ENCODE results near the gene NDUFV2. TPM values are rescaled to one million over a fixed set of nuclear protein-coding genes. Genes with fewer than 3 reads are reported as not detected.
"Not testable (repeated sequence)": the region's sequence is repeated elsewhere in the genome, so short reads cannot be mapped to it uniquely, and the experiment has no call there.

NDUFV2 gene
- total RNA-seq, 2 experiments from 2014 or later, result 200 to 206 TPM

- Mint-ChIP-seq H3K9me3 (ENCODE audit: insufficient read depth) (no peaks in the 10 kb centered on the region), H3K36me3 (ENCODE audit: low read depth) (peaks cover 37% of the 10 kb centered on the region), H3K4me1 (ENCODE audit: low read depth) (peaks cover 82% of the 10 kb centered on the region), H3K4me3 (peak overlapping the region; percentile 85), H3K27ac (peak overlapping the region; percentile 96), H3K27me3 (ENCODE audit: low read depth) (no peaks in the 10 kb centered on the region)
- DNase-seq (peak; percentile 22), ATAC-seq (no peak)
- ChIA-PET CTCF (interaction anchor here (1.1 to 1.5 kb wide), 6 partner anchors 8 to 46 kb away, joined by 3 to 6 read pairs (median 4); partner anchors contain the start of gene ANKRD12), POLR2A (interaction anchor here (0.9 to 8.9 kb wide), 9 partner anchors 8 to 47 kb away, joined by 3 to 131 read pairs (median 7); partner anchors contain the start of genes ANKRD12 and NDUFV2)
These were observed 11.9 kb upstream of the NDUFV2 start for GRCh38 chr18:9090578-9090977.

- no peaks in the 10 kb centered on the region for H3K9me3 Mint-ChIP-seq (ENCODE audit: insufficient read depth)
- peaks cover 87% of the 10 kb centered on the region for H3K4me1 Mint-ChIP-seq (ENCODE audit: low read depth)
- H3K27me3 Mint-ChIP-seq (ENCODE audit: low read depth), result no peaks in the 10 kb centered on the region
- H3K4me3 Mint-ChIP-seq, result peak overlapping the region; percentile 85
- ChIA-PET CTCF (interaction anchor here (1.5 kb wide), 1 partner anchor 8 kb away, joined by 6 read pairs; no protein-coding TSS in a partner anchor), POLR2A (interaction anchor here (0.6 to 8.9 kb wide), 9 partner anchors 9 to 52 kb away, joined by 3 to 131 read pairs (median 7); partner anchors contain the start of genes ANKRD12 and NDUFV2)
- peak overlapping the region; percentile 96 for H3K27ac Mint-ChIP-seq
- peaks cover 34% of the 10 kb centered on the region for H3K36me3 Mint-ChIP-seq (ENCODE audit: low read depth)
- ATAC-seq (peak; percentile 79), DNase-seq (peak; percentile 69)
These were observed 11.4 kb upstream of the NDUFV2 start for GRCh38 chr18:9091066-9091476.

GRCh38 chr18:9092665-9093064 is 9.8 kb upstream of the NDUFV2 start:
- Mint-ChIP-seq H3K9me3 (ENCODE audit: insufficient read depth) (no peaks in the 10 kb centered on the region), H3K27me3 (ENCODE audit: low read depth) (no peaks in the 10 kb centered on the region), H3K4me1 (ENCODE audit: low read depth) (peaks cover 85% of the 10 kb centered on the region), H3K4me3 (no peak overlapping the region), H3K27ac (peak overlapping the region; percentile 62), H3K36me3 (ENCODE audit: low read depth) (peaks cover 27% of the 10 kb centered on the region)
- ChIA-PET POLR2A (interaction anchor here (3.9 to 8.9 kb wide), 2 partner anchors 10 to 11 kb away, joined by 39 to 131 read pairs; partner anchors contain the start of gene NDUFV2), CTCF (interaction anchor here (1.1 kb wide), 1 partner anchor 10 kb away, joined by 4 read pairs; no protein-coding TSS in a partner anchor)
- DNase-seq (no peak), ATAC-seq (no peak)

GRCh38 chr18:9093109-9093508 is 9.4 kb upstream of the NDUFV2 start:
- not testable (repeated sequence) for H3K9me3 Mint-ChIP-seq (ENCODE audit: insufficient read depth); DNase-seq; ATAC-seq; H3K4me3 Mint-ChIP-seq; H3K27me3 Mint-ChIP-seq (ENCODE audit: low read depth)
- POLR2A ChIA-PET, result interaction anchor here (2.1 to 8.9 kb wide), 3 partner anchors 10 to 44 kb away, joined by 10 to 131 read pairs (median 39); partner anchors contain the start of genes ANKRD12 and NDUFV2
- CTCF ChIA-PET, result interaction anchor here (1.1 to 2.1 kb wide), 2 partner anchors 10 kb away, joined by 4 to 12 read pairs; partner anchors contain the start of gene NDUFV2
- H3K27ac Mint-ChIP-seq, result peak overlapping the region; percentile 62
- peaks cover 24% of the 10 kb centered on the region for H3K36me3 Mint-ChIP-seq (ENCODE audit: low read depth)
- peaks cover 82% of the 10 kb centered on the region for H3K4me1 Mint-ChIP-seq (ENCODE audit: low read depth)

- Mint-ChIP-seq H3K27ac (peak overlapping the region; percentile 91), H3K4me3 (peak overlapping the region; percentile 54), H3K9me3 (ENCODE audit: insufficient read depth) (no peaks in the 10 kb centered on the region), H3K4me1 (ENCODE audit: low read depth) (peaks cover 69% of the 10 kb centered on the region), H3K36me3 (ENCODE audit: low read depth) (peaks cover 16% of the 10 kb centered on the region), H3K27me3 (ENCODE audit: low read depth) (no peaks in the 10 kb centered on the region)
- ATAC-seq, result peak; percentile 21
- CTCF ChIA-PET, result interaction anchor here (0.6 to 3.5 kb wide), 6 partner anchors 8 to 47 kb away, joined by 3 to 24 read pairs (median 7); partner anchors contain the start of gene NDUFV2
- no peak for DNase-seq
- POLR2A ChIA-PET, result interaction anchor here (0.7 to 8.9 kb wide), 6 partner anchors 9 to 45 kb away, joined by 3 to 131 read pairs (median 10); partner anchors contain the start of genes ANKRD12 and NDUFV2
These were observed 7.9 kb upstream of the NDUFV2 start for GRCh38 chr18:9094307-9095226.

- peak; percentile 78 for DNase-seq
- H3K27ac Mint-ChIP-seq, result peak overlapping the region; percentile 91
- ATAC-seq, result peak; percentile 66
- POLR2A ChIA-PET, result interaction anchor here (0.7 to 11.8 kb wide), 9 partner anchors 8 to 52 kb away, joined by 3 to 230 read pairs (median 10); partner anchors contain the start of genes ANKRD12 and NDUFV2
- H3K4me1 Mint-ChIP-seq (ENCODE audit: low read depth), result peaks cover 61% of the 10 kb centered on the region
- peak overlapping the region; percentile 54 for H3K4me3 Mint-ChIP-seq
- H3K27me3 Mint-ChIP-seq (ENCODE audit: low read depth), result no peaks in the 10 kb centered on the region
- peaks cover 14% of the 10 kb centered on the region for H3K36me3 Mint-ChIP-seq (ENCODE audit: low read depth)
- no peaks in the 10 kb centered on the region for H3K9me3 Mint-ChIP-seq (ENCODE audit: insufficient read depth)
- CTCF ChIA-PET, result interaction anchor here (1.5 to 3.5 kb wide), 6 partner anchors 7 to 48 kb away, joined by 3 to 24 read pairs (median 10); partner anchors contain the start of gene NDUFV2
These were observed 7.0 kb upstream of the NDUFV2 start for GRCh38 chr18:9095297-9096006.

- H3K27me3 Mint-ChIP-seq (ENCODE audit: low read depth), result no peaks in the 10 kb centered on the region
- POLR2A ChIA-PET, result interaction anchor here (0.7 to 11.8 kb wide), 8 partner anchors 8 to 51 kb away, joined by 3 to 230 read pairs (median 10); partner anchors contain the start of genes ANKRD12 and NDUFV2
- no peak for ATAC-seq
- H3K4me1 Mint-ChIP-seq (ENCODE audit: low read depth), result peaks cover 60% of the 10 kb centered on the region
- DNase-seq, result no peak
- peak overlapping the region; percentile 54 for H3K4me3 Mint-ChIP-seq
- peaks cover 15% of the 10 kb centered on the region for H3K36me3 Mint-ChIP-seq (ENCODE audit: low read depth)
- H3K9me3 Mint-ChIP-seq (ENCODE audit: insufficient read depth), result no peaks in the 10 kb centered on the region
- CTCF ChIA-PET, result interaction anchor here (1.3 to 3.5 kb wide), 6 partner anchors 9 to 47 kb away, joined by 3 to 24 read pairs (median 7); no protein-coding TSS in a partner anchor
- peak overlapping the region; percentile 91 for H3K27ac Mint-ChIP-seq
These were observed 6.5 kb upstream of the NDUFV2 start for GRCh38 chr18:9096007-9096371.

GRCh38 chr18:9096685-9097084 is 5.8 kb upstream of the NDUFV2 start:
- no peak for DNase-seq
- H3K36me3 Mint-ChIP-seq (ENCODE audit: low read depth), result peaks cover 13% of the 10 kb centered on the region
- ChIA-PET CTCF (interaction anchor here (1.3 to 3.5 kb wide), 6 partner anchors 9 to 47 kb away, joined by 3 to 24 read pairs (median 7); no protein-coding TSS in a partner anchor), POLR2A (interaction anchor here (1.2 to 11.8 kb wide), 6 partner anchors 11 to 50 kb away, joined by 3 to 230 read pairs (median 10); partner anchors contain the start of gene ANKRD12)
- H3K27me3 Mint-ChIP-seq (ENCODE audit: low read depth), result no peaks in the 10 kb centered on the region
- no peak overlapping the region for H3K4me3 Mint-ChIP-seq
- ATAC-seq, result no peak
- H3K27ac Mint-ChIP-seq, result no peak overlapping the region
- H3K4me1 Mint-ChIP-seq (ENCODE audit: low read depth), result peaks cover 57% of the 10 kb centered on the region
- H3K9me3 Mint-ChIP-seq (ENCODE audit: insufficient read depth), result no peaks in the 10 kb centered on the region

GRCh38 chr18:9097349-9097748 is 5.2 kb upstream of the NDUFV2 start:
- ATAC-seq (no peak), DNase-seq (no peak)
- H3K4me3 Mint-ChIP-seq, result no peak overlapping the region
- peaks cover 51% of the 10 kb centered on the region for H3K4me1 Mint-ChIP-seq (ENCODE audit: low read depth)
- peaks cover 13% of the 10 kb centered on the region for H3K36me3 Mint-ChIP-seq (ENCODE audit: low read depth)
- peak overlapping the region; percentile 7 for H3K27ac Mint-ChIP-seq
- H3K9me3 Mint-ChIP-seq (ENCODE audit: insufficient read depth), result no peaks in the 10 kb centered on the region
- H3K27me3 Mint-ChIP-seq (ENCODE audit: low read depth), result no peaks in the 10 kb centered on the region
- ChIA-PET CTCF (interaction anchor here (0.8 to 3.1 kb wide), 5 partner anchors 12 to 23 kb away, joined by 3 to 12 read pairs (median 3); no protein-coding TSS in a partner anchor), POLR2A (interaction anchor here (3.0 to 11.8 kb wide), 3 partner anchors 13 to 42 kb away, joined by 11 to 230 read pairs (median 68); partner anchors contain the start of gene ANKRD12)

- ChIA-PET POLR2A (interaction anchor here (1.4 to 11.8 kb wide), 6 partner anchors 9 to 38 kb away, joined by 4 to 230 read pairs (median 118); partner anchors contain the start of gene ANKRD12), CTCF (interaction anchor here (1.0 to 6.8 kb wide), 4 partner anchors 13 to 38 kb away, joined by 3 to 54 read pairs (median 38); partner anchors contain the start of gene ANKRD12)
- DNase-seq (no peak), ATAC-seq (no peak)
- Mint-ChIP-seq H3K4me3 (no peak overlapping the region), H3K9me3 (ENCODE audit: insufficient read depth) (no peaks in the 10 kb centered on the region), H3K4me1 (ENCODE audit: low read depth) (peaks cover 38% of the 10 kb centered on the region), H3K36me3 (ENCODE audit: low read depth) (peaks cover 31% of the 10 kb centered on the region), H3K27ac (peak overlapping the region; percentile 83), H3K27me3 (ENCODE audit: low read depth) (no peaks in the 10 kb centered on the region)
These were observed 1.7 kb upstream of the NDUFV2 start for GRCh38 chr18:9100796-9101195.
